WTC11 (cell line): ENCODE results near the gene PRDM12. TPM values are rescaled to one million over a fixed set of nuclear protein-coding genes. Genes with fewer than 3 reads are reported as not detected.

Experiments
- ATAC-seq: fragments of 200-7000 bp; cut with Tn5 transposase; 2 replicates; pipeline ENCODE4 v1.10.0; 2021; ENCODE audit warnings: mild to moderate bottlenecking, moderate library complexity
- CTCF ChIA-PET: fragments of 300-600 bp; sonication (Branson Sonifier 250); formaldehyde crosslinking; loops from one replicate; lab custom pipeline; 2021; ENCODE audit warnings: antibody characterized with exemption; lab: Charles Lee
- POLR2A ChIA-PET: fragments of 350-600 bp; sonication (Branson Sonifier 250); formaldehyde crosslinking; loops from one replicate; lab custom pipeline; 2021; ENCODE audit warnings: antibody characterized with exemption; lab: Charles Lee
- DNase-seq: peaks from one replicate; pipeline ENCODE4 v3.0.0; 2021; ENCODE audit warnings: low spot score
- H3K27ac Mint-ChIP-seq: 2 replicates; pipeline ENCODE4 v1.8.0; 2021; ENCODE audit warnings: mixed read lengths
- H3K27me3 Mint-ChIP-seq: 2 replicates; pipeline ENCODE4 v1.8.0; 2021; ENCODE audit warnings: low read depth, mild to moderate bottlenecking, moderate library complexity, mixed read lengths
- H3K36me3 Mint-ChIP-seq: 2 replicates; pipeline ENCODE4 v1.8.0; 2021; ENCODE audit warnings: mixed read lengths
- H3K4me1 Mint-ChIP-seq: 2 replicates; pipeline ENCODE4 v1.8.0; 2022; ENCODE audit warnings: mixed read lengths
- H3K4me3 Mint-ChIP-seq: 2 replicates; pipeline ENCODE4 v1.8.0; 2021; ENCODE audit warnings: mild to moderate bottlenecking, moderate library complexity, mixed read lengths
- H3K9me3 Mint-ChIP-seq: 2 replicates; pipeline ENCODE4 v1.8.0; 2021; ENCODE audit warnings: mixed read lengths
- CBFB ChIP-seq: sonication (generic); formaldehyde crosslinking; IDR thresholded peaks from 2 replicates; pipeline ENCODE4 v1.8.1; 2022; ENCODE audit warnings: mild to moderate bottlenecking, low read depth, missing genetic modification reagents
- SOX15 ChIP-seq: fragments of 250-450 bp; sonication (Bioruptor Pico); IDR thresholded peaks from 2 replicates; pipeline ENCODE4 v1.9.0; 2021; ENCODE audit warnings: mild to moderate bottlenecking
- total RNA-seq: library from RNA; stranded (reverse); gene quantifications from 3 replicates; pipeline ENCODE4 v1.2.3, GENCODE V29; 2021
- TF ChIP-seq, protein P1 (sequence below): sonication (generic); formaldehyde crosslinking; IDR thresholded peaks from 2 replicates; pipeline ENCODE4 v1.8.0; 2023; ENCODE audit warnings: missing genetic modification reagents, mild to moderate bottlenecking, borderline replicate concordance
- TF ChIP-seq, protein P2 (sequence below): sonication (generic); formaldehyde crosslinking; IDR thresholded peaks from 2 replicates; pipeline ENCODE4 v1.8.1; 2023; ENCODE audit warnings: mild to moderate bottlenecking, moderate library complexity, missing genetic modification reagents
- TF ChIP-seq, protein P3 (sequence below): sonication (generic); formaldehyde crosslinking; IDR thresholded peaks from 2 replicates; pipeline ENCODE4 v1.8.0; 2022; ENCODE audit warnings: missing genetic modification reagents

The PRDM12 gene
- total RNA-seq, 1 experiment from 2014 or later = 0.09 TPM

- TF ChIP-seq, protein P1, sequence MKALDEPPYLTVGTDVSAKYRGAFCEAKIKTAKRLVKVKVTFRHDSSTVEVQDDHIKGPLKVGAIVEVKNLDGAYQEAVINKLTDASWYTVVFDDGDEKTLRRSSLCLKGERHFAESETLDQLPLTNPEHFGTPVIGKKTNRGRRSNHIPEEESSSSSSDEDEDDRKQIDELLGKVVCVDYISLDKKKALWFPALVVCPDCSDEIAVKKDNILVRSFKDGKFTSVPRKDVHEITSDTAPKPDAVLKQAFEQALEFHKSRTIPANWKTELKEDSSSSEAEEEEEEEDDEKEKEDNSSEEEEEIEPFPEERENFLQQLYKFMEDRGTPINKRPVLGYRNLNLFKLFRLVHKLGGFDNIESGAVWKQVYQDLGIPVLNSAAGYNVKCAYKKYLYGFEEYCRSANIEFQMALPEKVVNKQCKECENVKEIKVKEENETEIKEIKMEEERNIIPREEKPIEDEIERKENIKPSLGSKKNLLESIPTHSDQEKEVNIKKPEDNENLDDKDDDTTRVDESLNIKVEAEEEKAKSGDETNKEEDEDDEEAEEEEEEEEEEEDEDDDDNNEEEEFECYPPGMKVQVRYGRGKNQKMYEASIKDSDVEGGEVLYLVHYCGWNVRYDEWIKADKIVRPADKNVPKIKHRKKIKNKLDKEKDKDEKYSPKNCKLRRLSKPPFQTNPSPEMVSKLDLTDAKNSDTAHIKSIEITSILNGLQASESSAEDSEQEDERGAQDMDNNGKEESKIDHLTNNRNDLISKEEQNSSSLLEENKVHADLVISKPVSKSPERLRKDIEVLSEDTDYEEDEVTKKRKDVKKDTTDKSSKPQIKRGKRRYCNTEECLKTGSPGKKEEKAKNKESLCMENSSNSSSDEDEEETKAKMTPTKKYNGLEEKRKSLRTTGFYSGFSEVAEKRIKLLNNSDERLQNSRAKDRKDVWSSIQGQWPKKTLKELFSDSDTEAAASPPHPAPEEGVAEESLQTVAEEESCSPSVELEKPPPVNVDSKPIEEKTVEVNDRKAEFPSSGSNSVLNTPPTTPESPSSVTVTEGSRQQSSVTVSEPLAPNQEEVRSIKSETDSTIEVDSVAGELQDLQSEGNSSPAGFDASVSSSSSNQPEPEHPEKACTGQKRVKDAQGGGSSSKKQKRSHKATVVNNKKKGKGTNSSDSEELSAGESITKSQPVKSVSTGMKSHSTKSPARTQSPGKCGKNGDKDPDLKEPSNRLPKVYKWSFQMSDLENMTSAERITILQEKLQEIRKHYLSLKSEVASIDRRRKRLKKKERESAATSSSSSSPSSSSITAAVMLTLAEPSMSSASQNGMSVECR (CRISPR knock-in tag) = no peak
- TF ChIP-seq, protein P2, sequence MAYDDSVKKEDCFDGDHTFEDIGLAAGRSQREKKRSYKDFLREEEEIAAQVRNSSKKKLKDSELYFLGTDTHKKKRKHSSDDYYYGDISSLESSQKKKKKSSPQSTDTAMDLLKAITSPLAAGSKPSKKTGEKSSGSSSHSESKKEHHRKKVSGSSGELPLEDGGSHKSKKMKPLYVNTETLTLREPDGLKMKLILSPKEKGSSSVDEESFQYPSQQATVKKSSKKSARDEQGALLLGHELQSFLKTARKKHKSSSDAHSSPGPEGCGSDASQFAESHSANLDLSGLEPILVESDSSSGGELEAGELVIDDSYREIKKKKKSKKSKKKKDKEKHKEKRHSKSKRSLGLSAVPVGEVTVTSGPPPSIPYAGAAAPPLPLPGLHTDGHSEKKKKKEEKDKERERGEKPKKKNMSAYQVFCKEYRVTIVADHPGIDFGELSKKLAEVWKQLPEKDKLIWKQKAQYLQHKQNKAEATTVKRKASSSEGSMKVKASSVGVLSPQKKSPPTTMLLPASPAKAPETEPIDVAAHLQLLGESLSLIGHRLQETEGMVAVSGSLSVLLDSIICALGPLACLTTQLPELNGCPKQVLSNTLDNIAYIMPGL (CRISPR knock-in tag) = 0 out of 2 replicates have a peak, but pooled peaks have one; percentile 22
- TF ChIP-seq SOX15 (CRISPR knock-in tag) (no peak), CBFB (CRISPR knock-in tag) (no peak)
Measured at GRCh38 chr9:130658893-130659698, 5.3 kb upstream of the PRDM12 start (continued).

GRCh38 chr9:130659699-130660248 lies 4.6 kb upstream of the PRDM12 start:
- no peak overlapping the region for H3K27ac Mint-ChIP-seq
- TF ChIP-seq, protein P3, sequence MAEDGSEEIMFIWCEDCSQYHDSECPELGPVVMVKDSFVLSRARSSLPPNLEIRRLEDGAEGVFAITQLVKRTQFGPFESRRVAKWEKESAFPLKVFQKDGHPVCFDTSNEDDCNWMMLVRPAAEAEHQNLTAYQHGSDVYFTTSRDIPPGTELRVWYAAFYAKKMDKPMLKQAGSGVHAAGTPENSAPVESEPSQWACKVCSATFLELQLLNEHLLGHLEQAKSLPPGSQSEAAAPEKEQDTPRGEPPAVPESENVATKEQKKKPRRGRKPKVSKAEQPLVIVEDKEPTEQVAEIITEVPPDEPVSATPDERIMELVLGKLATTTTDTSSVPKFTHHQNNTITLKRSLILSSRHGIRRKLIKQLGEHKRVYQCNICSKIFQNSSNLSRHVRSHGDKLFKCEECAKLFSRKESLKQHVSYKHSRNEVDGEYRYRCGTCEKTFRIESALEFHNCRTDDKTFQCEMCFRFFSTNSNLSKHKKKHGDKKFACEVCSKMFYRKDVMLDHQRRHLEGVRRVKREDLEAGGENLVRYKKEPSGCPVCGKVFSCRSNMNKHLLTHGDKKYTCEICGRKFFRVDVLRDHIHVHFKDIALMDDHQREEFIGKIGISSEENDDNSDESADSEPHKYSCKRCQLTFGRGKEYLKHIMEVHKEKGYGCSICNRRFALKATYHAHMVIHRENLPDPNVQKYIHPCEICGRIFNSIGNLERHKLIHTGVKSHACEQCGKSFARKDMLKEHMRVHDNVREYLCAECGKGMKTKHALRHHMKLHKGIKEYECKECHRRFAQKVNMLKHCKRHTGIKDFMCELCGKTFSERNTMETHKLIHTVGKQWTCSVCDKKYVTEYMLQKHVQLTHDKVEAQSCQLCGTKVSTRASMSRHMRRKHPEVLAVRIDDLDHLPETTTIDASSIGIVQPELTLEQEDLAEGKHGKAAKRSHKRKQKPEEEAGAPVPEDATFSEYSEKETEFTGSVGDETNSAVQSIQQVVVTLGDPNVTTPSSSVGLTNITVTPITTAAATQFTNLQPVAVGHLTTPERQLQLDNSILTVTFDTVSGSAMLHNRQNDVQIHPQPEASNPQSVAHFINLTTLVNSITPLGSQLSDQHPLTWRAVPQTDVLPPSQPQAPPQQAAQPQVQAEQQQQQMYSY = peak; percentile 35; the same call in 1 of the 2 replicates
- TF ChIP-seq, protein P1 (CRISPR knock-in tag) = no peak
- ChIA-PET POLR2A (no interaction called here), CTCF (interaction anchor here (1.0 to 4.5 kb wide), 2 partner anchors 23 to 199 kb away, joined by 3 to 39 read pairs; no protein-coding TSS in a partner anchor)
- 0 out of 2 replicates have a peak, but pooled peaks cover 3% of the 10 kb centered on the region for H3K36me3 Mint-ChIP-seq
- no peaks in the 10 kb centered on the region for H3K9me3 Mint-ChIP-seq
- H3K27me3 Mint-ChIP-seq = peaks cover 100% of the 10 kb centered on the region
- ATAC-seq = peak; percentile 10
- peak; percentile 76 for DNase-seq
- peak overlapping the region; percentile 62 for H3K4me3 Mint-ChIP-seq
- peaks cover 16% of the 10 kb centered on the region for H3K4me1 Mint-ChIP-seq
